Thyroid gland (tissue), 4 donors: ENCODE data around the gene ETNK2.

Experiments used
- CTCF ChIP-seq, 6 experiments: fragments of 200-600 bp in 3 of 6; fragments of 450-650 bp in 3 of 6; sonication (generic) in 3 of 6; IDR thresholded peaks; one replicate each; pipeline ENCODE4 v1.5.1; 2016 to 2019; ENCODE audit warnings: antibody characterized with exemption in 6 of 6, mild to moderate bottlenecking in 2 of 6, inconsistent platforms in 1 of 6, moderate library complexity in 1 of 6
- POLR2A ChIP-seq, 2 donors: fragments of 450-650 bp; IDR thresholded peaks; one replicate each; pipeline ENCODE4 v1.6.1; 2017; ENCODE audit warnings: antibody characterized with exemption in 2 of 2, mild to moderate bottlenecking in 2 of 2, moderate library complexity in 1 of 2

DNA sequence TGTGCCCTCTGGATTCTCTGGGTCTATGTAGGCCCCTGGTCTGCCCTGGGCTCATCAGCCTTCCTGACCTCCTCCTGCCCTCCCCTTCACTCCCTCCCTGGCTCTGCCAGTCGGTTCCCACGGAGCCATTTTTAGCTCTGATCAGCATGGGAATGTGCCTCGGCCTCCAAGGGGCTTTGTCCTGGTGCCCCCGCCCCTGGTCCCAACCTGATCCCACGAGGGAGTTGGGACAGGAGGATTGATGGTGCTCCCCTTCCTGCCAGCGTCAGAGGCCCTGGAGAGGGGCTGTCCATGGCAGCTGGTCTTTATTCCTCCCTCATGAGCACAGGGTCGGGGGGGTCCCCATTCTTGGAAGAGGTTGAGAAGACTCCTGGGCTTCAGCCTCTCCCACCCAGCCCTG is 24.9 kb downstream of the ETNK2 start:
- TF ChIP-seq CTCF (IDR thresholded peaks at IDR 0.05) = no peak
- no peak for TF ChIP-seq POLR2A (IDR thresholded peaks at IDR 0.05)
